Right lobe of liver (tissue), 6 donors: ENCODE data around the gene IBA57. TPM values are rescaled to one million over a fixed set of nuclear protein-coding genes. Genes with fewer than 3 reads are reported as not detected.

Source experiments
- ATAC-seq, 4 donors: fragments of 200-7000 bp; cut with Tn5 transposase; one replicate each; pipeline ENCODE4 v1.9.1; 2020; ENCODE audit warnings: mild to moderate bottlenecking in 4 of 4, moderate library complexity in 4 of 4
- DNase-seq, 3 donors: peaks; one replicate each; pipeline ENCODE4 v3.0.0-alpha.2; 2020
- H3K27ac ChIP-seq, 3 donors: fragments of 200-600 bp; one replicate each; pipeline ENCODE4 v1.8.0; 2022
- H3K27me3 ChIP-seq, 2 donors: fragments of 200-600 bp; one replicate each; pipeline ENCODE4 v1.8.0; 2022
- H3K36me3 ChIP-seq, 4 donors: fragments of 200-600 bp; sonication (generic) in 1 of 4; one replicate each; pipeline versions ENCODE4 v1.5.1 to v1.8.0; 2017 to 2022; ENCODE audit warnings: control low read depth in 1 of 4
- H3K4me1 ChIP-seq, 4 donors: fragments of 200-600 bp; sonication (generic) in 1 of 4; one replicate each; pipeline versions ENCODE4 v1.5.1 to v1.8.0; 2017 to 2022; ENCODE audit warnings: control low read depth in 1 of 4
- H3K4me3 ChIP-seq, 3 donors: fragments of 200-600 bp; one replicate each; pipeline ENCODE4 v1.8.0; 2022
- H3K9me3 ChIP-seq, 4 donors: fragments of 200-600 bp; sonication (generic) in 1 of 4; one replicate each; pipeline versions ENCODE4 v1.5.1 to v1.8.0; 2017 to 2022; ENCODE audit warnings: control low read depth in 1 of 4
- POLR2A ChIP-seq: fragments of 450-650 bp; IDR thresholded peaks from one replicate; pipeline ENCODE4 v1.6.1; 2017; ENCODE audit warnings: antibody characterized with exemption, mild to moderate bottlenecking
- WGBS: methylation state at CpG from one replicate; pipeline ENCODE4 v1.1.6; 2018; ENCODE audit warnings: low coverage, low lambda C conversion rate; ENCODE audit not compliant: insufficient coverage; ENCODE audit errors: missing lambda C conversion rate; 5-methylcytosine and 5-hydroxymethylcytosine counted together
- intact Hi-C, 2 donors: fragments of 100-400 bp; cut with DNase I; formaldehyde crosslinking; loops; one replicate each; pipeline versions ENCODE4 v1.11.2 to v1.14.1; 2022
- total RNA-seq, 6 experiments: library from RNA; depleted of rRNA in 2 of 6; stranded (reverse); fragments of >200 nt in 2 of 6; fragmentation: NEBNext Ultra II Directional in 3 of 6; extraction: Animal tissue kit (Norgen Biotek cat#: 25700) in 3 of 6; gene quantifications; one replicate each; pipeline versions ENCODE4 v1.1.0 to v1.2.4, GENCODE V29; 2016 to 2023
- TF ChIP-seq, protein P1 (sequence below), 4 donors: fragments of 200-600 bp in 3 of 4; fragments of 450-650 bp in 1 of 4; IDR thresholded peaks; one replicate each; pipeline versions ENCODE4 v1.5.1 to v1.8.0; 2016 to 2022; ENCODE audit warnings: antibody characterized with exemption in 4 of 4, mild to moderate bottlenecking in 2 of 4
- donor health status: DM: no; HTN: yes; CAD: no.
- donor health status: DM: no; HTN: no; CAD: no.
- donor health status: DM: no; HTN: no; CAD: no.
- donor health status: DM: no; HTN: yes; CAD: no.
- donor health status: DM: no; HTN: yes; CAD: no.

The IBA57 gene
- total RNA-seq, 6 experiments from 2014 or later: 5.1 to 8.0 (median 6.1) TPM

DNA sequence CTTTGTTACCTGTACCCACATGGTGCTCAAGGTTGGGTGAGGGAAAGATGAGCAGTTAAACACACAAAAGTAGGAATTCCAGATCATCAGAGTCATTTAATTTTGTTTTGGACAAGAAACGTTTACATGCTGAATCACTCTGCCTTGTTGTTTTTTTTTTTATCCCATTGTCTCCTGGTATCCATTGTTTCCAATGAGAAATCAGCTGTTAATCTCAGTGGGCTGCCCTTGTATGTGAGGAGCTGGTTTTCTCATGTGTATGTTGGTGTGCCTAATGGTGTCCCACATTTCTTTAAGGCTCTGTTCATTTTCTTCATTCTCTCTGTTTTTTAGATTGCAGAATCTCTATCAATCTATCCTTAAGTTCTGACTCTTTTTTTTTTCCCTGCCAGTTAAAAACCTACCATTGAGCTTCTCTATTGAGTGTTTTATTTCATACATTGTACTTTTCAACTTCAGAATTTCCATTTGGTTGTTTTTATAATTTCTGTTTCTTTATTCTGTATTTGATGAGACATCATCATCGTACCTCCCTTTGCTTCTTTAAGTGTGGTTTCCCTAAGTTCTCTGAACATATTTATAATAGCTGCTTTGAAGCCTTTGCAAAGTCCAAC is 33.5 kb downstream of the IBA57 start:
- ATAC-seq: no peak
- 79% methylated on average over 2 of the region's 2 CpGs for WGBS

DNA sequence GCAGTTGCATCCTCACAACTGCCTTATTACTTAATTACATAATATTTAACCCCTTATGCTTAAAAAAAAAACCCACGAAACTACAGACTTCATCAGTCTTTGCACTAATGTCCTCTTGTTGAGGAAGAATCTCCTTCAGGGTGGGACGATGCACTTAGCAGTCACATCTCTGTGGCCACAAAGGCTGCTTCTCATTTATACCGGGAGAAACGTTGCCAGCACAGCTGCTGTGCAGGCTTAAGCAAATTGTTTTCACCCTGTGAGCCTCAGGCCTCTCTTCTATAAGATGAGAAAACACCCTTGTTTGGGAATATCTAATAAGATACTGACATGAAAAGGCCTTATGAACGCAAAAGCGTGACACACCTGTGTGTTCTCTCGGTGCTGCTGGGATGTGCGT is 39.4 kb downstream of the IBA57 start:
- intact Hi-C loops: no loop called here
- H3K4me1 ChIP-seq: no peaks in the 10 kb centered on the region
- WGBS: 33% methylated on average over 5 of the region's 8 CpGs
- no peaks in the 10 kb centered on the region for H3K36me3 ChIP-seq
- DNase-seq (no peak), ATAC-seq (no peak)
- no peaks in the 10 kb centered on the region for H3K27me3 ChIP-seq
- H3K4me3 ChIP-seq: no peak overlapping the region
- no peaks in the 10 kb centered on the region for H3K9me3 ChIP-seq
- H3K27ac ChIP-seq: no peak overlapping the region
- TF ChIP-seq POLR2A: no peak

More for the DNA sequence above, 33.5 kb downstream of the IBA57 start:
- Histone ChIP-seq H3K4me1 (no peaks in the 10 kb centered on the region), H3K9me3 (no peaks in the 10 kb centered on the region), H3K4me3 (no peak overlapping the region), H3K27me3 (no peaks in the 10 kb centered on the region), H3K27ac (no peak overlapping the region), H3K36me3 (no peaks in the 10 kb centered on the region)
- DNase-seq: no peak
- TF ChIP-seq, protein P1, sequence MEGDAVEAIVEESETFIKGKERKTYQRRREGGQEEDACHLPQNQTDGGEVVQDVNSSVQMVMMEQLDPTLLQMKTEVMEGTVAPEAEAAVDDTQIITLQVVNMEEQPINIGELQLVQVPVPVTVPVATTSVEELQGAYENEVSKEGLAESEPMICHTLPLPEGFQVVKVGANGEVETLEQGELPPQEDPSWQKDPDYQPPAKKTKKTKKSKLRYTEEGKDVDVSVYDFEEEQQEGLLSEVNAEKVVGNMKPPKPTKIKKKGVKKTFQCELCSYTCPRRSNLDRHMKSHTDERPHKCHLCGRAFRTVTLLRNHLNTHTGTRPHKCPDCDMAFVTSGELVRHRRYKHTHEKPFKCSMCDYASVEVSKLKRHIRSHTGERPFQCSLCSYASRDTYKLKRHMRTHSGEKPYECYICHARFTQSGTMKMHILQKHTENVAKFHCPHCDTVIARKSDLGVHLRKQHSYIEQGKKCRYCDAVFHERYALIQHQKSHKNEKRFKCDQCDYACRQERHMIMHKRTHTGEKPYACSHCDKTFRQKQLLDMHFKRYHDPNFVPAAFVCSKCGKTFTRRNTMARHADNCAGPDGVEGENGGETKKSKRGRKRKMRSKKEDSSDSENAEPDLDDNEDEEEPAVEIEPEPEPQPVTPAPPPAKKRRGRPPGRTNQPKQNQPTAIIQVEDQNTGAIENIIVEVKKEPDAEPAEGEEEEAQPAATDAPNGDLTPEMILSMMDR (IDR thresholded peaks at IDR 0.05): no peak
- no peak for TF ChIP-seq POLR2A
- intact Hi-C loops: no loop called here

DNA sequence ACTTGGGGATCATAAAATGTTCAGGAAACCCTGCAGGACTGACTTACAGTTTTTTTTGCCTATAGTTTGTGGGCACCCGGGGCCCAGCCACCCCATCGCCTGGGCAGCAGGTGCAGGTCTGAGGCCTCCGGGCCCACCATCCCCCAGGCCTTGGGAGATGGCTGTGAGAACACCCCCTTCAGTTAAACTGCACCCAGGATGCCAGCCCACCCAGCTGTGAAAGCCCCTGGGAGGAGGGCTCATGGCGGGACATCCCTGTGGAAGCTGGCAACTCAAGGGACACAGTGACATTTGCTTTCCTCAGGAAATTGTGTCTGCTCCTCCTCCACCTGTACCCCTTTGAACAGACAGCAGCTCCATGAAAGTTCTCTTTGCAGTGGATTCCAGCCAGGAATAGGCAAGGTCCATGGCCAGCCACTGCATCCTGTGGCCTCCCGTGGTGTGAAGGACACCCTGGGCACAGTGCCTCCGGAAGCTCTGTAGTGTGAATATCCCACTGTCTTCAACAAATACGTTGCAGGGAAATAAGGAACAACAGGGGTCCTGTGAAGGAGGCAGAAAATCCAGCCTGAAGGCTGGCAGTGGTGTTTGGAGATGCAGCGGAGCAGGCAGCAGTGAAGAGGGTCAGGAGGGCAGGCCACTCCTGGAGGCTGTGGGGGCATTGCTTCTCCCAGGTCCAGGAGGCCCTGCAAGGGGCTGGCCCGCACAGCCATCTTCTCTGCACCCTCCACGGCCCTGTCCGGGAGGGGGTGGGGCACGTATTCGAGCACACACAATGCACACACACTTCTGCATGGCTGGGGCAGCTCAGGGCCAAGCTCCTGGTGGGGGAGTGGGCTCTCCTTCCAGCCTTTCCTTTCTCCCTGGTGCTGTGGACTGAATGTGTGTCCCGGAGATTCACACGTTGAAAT is 40.2 kb downstream of the IBA57 start:
- H3K27me3 ChIP-seq: no peaks in the 10 kb centered on the region
- WGBS: 34% methylated on average over 7 of the region's 15 CpGs

DNA sequence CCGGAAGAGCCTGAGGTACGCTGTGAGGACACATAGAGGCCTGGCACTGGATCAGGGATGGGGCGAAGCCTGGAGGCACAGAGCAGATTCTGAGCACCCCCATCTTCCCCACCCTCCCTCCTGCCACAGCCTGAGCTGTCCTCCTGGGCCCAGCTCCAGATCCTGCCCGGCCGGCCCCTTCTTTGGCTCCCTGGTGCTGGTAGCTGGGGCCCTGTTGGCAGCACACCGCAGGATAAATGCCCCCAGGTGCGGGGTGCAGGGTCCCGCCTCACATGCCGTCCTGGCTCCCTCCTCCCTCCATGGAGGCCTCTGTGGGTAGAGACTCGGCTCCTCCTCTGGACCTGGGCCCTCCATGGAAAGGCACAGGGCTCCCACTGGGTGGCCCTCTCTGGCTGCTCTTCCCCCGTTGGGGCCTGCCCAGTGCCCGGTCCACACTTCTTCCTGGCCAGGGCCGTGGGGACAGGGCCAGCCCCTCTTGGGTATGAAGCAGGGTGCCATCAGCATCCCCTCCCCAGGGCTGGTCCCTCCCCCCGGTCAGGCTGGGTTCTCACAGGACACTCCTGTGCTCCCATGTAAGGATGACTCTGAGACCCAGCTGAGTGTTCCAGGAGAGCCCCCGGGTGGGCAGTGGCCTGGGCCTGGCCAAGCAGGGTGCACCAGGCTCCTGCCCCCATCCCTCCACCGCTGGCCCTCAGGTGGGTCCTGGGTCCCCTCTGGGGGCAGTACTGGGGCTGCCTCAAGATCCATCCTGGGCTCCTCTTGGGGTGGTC is 41.2 kb downstream of the IBA57 start:
- H3K4me3 ChIP-seq: no peak overlapping the region
- DNase-seq: no peak
- no peak for ATAC-seq
- H3K36me3 ChIP-seq: no peaks in the 10 kb centered on the region
- WGBS: no CpG with 5 or more reads among the region's 16 CpGs
- H3K27me3 ChIP-seq: no peaks in the 10 kb centered on the region
- intact Hi-C loops: no loop called here
- H3K9me3 ChIP-seq: no peaks in the 10 kb centered on the region
- no peak overlapping the region for H3K27ac ChIP-seq
- H3K4me1 ChIP-seq: no peaks in the 10 kb centered on the region
- TF ChIP-seq, protein P1 (IDR thresholded peaks at IDR 0.05): no peak
- no peak for TF ChIP-seq POLR2A

More for the DNA sequence above, 40.2 kb downstream of the IBA57 start:
- H3K4me3 ChIP-seq: no peak overlapping the region
- DNase-seq (no peak), ATAC-seq (peak in 2 of 4 donors; percentile 28 to 36)
- no peaks in the 10 kb centered on the region for H3K4me1 ChIP-seq
- no peaks in the 10 kb centered on the region for H3K9me3 ChIP-seq
- no peak overlapping the region for H3K27ac ChIP-seq
- H3K36me3 ChIP-seq: no peaks in the 10 kb centered on the region
- intact Hi-C loops: no loop called here
- TF ChIP-seq, protein P1 (IDR thresholded peaks at IDR 0.05): no peak
- TF ChIP-seq POLR2A: no peak
